Endothelial cell of umbilical vein (primary cell): Measurements from ENCODE around the gene LMF2. TPM values are rescaled to one million over a fixed set of nuclear protein-coding genes. Genes with fewer than 3 reads are reported as not detected.

Source experiments
- BruUV-seq: library from RNA; stranded (reverse); fragments of 400-500 nt; replicated peaks from 2 replicates; lab custom pipeline; 2021; lab: Mats Ljungman, UMichigan
- CTCF ChIA-PET: fragments of 300-600, 350-600 bp; sonication (Branson Sonifier 250); formaldehyde crosslinking; loops from one replicate; lab custom pipeline; 2021; ENCODE audit warnings: antibody characterized with exemption, inconsistent platforms; lab: Charles Lee
- POLR2A ChIA-PET: fragments of 300-600, 350-600 bp; sonication (Branson Sonifier 250); formaldehyde crosslinking; loops from one replicate; lab custom pipeline; 2021; ENCODE audit warnings: antibody characterized with exemption, inconsistent platforms; lab: Charles Lee
- DNase-seq: peaks from one replicate; pipeline ENCODE4 v3.0.0-alpha.2; 2011; ENCODE audit warnings: low read depth, low spot score
- FAIRE-seq: peaks from 2 replicates; lab custom pipeline; 2011; peaks lifted over from hg19 to GRCh38; lab: Jason Lieb, UNC
- H2AFZ ChIP-seq: 2 replicates; pipeline ENCODE4 v1.6.0; 2012; ENCODE audit warnings: low read depth, low read length, control low read depth, inconsistent platforms
- H3K27ac ChIP-seq: 2 replicates; pipeline ENCODE4 v1.5.1; 2011; ENCODE audit warnings: low read depth, mild to moderate bottlenecking, control low read depth, low read length, moderate library complexity; ENCODE audit not compliant: insufficient read depth
- H3K27me3 ChIP-seq, 2 experiments: 2 replicates each; pipeline versions ENCODE4 v1.6.0 to v1.6.1; 2011; ENCODE audit warnings: low read length in 2 of 2, mixed read lengths in 1 of 2; ENCODE audit not compliant: control insufficient read depth in 2 of 2, insufficient read depth in 2 of 2
- H3K36me3 ChIP-seq, 2 experiments: 2 replicates in 1 of 2; 3 replicates in 1 of 2; pipeline ENCODE4 v1.5.1; 2011; ENCODE audit warnings: low read length in 2 of 2, mild to moderate bottlenecking in 1 of 2, moderate library complexity in 1 of 2; ENCODE audit not compliant: control insufficient read depth in 2 of 2, insufficient read depth in 2 of 2; ENCODE audit errors: extremely low read depth in 1 of 2
- H3K4me1 ChIP-seq: 3 replicates; pipeline ENCODE4 v1.5.1; 2011; ENCODE audit warnings: mild to moderate bottlenecking, low read length; ENCODE audit not compliant: control insufficient read depth, insufficient read depth; ENCODE audit errors: extremely low read depth
- H3K4me2 ChIP-seq: 2 replicates; pipeline ENCODE4 v1.6.1; 2011; ENCODE audit warnings: low read length, control low read depth, mixed read lengths; ENCODE audit not compliant: insufficient read depth
- H3K4me3 ChIP-seq, 3 experiments: fragments of 200-600 bp in 1 of 3; sonication (generic), shearing (Covaris generic) in 1 of 3; replicated peaks in 1 of 3; 2 replicates each; pipeline ENCODE4 v1.5.1; 2011 to 2016; ENCODE audit warnings: control low read depth in 3 of 3, low read length in 3 of 3, mild to moderate bottlenecking in 2 of 3, inconsistent platforms in 1 of 3, low read depth in 1 of 3, moderate library complexity in 1 of 3; ENCODE audit not compliant: insufficient read depth in 1 of 3
- H3K79me2 ChIP-seq: 2 replicates; pipeline ENCODE4 v1.6.0; 2012; ENCODE audit warnings: low read length, inconsistent platforms; ENCODE audit not compliant: control insufficient read depth, insufficient read depth
- H3K9ac ChIP-seq: replicated peaks from 2 replicates; pipeline ENCODE3; 2011; ENCODE audit warnings: low read length, control low read depth; ENCODE audit not compliant: insufficient read depth; ENCODE audit errors: extremely low read depth
- H3K9me1 ChIP-seq: replicated peaks from 3 replicates; pipeline ENCODE4 v1.6.0; 2011; ENCODE audit warnings: mild to moderate bottlenecking, low read length; ENCODE audit not compliant: control insufficient read depth, insufficient read depth; ENCODE audit errors: extremely low read depth
- H3K9me3 ChIP-seq: replicated peaks from 2 replicates; pipeline ENCODE4 v1.5.1; 2012; ENCODE audit warnings: low read length, inconsistent platforms; ENCODE audit not compliant: control insufficient read depth, insufficient read depth
- H4K20me1 ChIP-seq: replicated peaks from 2 replicates; pipeline ENCODE3; 2011; ENCODE audit warnings: mild to moderate bottlenecking, low read length; ENCODE audit not compliant: control insufficient read depth, insufficient read depth; ENCODE audit errors: extremely low read depth
- JUN ChIP-seq: IDR thresholded peaks from 2 replicates; pipeline ENCODE4 v1.6.1; 2011; ENCODE audit warnings: borderline replicate concordance, low read depth; ENCODE audit not compliant: insufficient read length, insufficient read depth
- MYC ChIP-seq: IDR thresholded peaks from one replicate; pipeline ENCODE4 v1.6.1; 2011; ENCODE audit warnings: mild to moderate bottlenecking, low read depth, low read length
- dilution Hi-C: fragments of 300-500 bp; cut with MboI; formaldehyde crosslinking; loops from one replicate; pipeline ENCODE4 v1.15.0; 2019; ENCODE audit warnings: low sequenced_read_pairs; ENCODE audit not compliant: extremely low pct_ligation_motif_present
- intact Hi-C: fragments of 100-400 bp; cut with micrococcal nuclease; formaldehyde crosslinking; loops from one replicate; pipeline ENCODE4 v1.10.0; 2022
- polyA plus RNA-seq, 4 experiments: library from polyadenylated mRNA; depleted of rRNA in 3 of 4; stranded (reverse) in 3 of 4; unstranded in 1 of 4; fragments of >200 nt; gene quantifications; 2 replicates each; pipeline versions ENCODE4 v1.2.1 to v1.2.3, GENCODE V29; 2011 to 2012; ENCODE audit warnings: missing spikeins in 1 of 4
- total RNA-seq: library from RNA; stranded (reverse); gene quantifications from 2 replicates; pipeline ENCODE4 v1.2.3, GENCODE V29; 2021
- TF ChIP-seq, protein P1 (sequence below), 2 donors: IDR thresholded peaks; 1 replicate in 1 of 2; 2 replicates in 1 of 2; pipeline ENCODE4 v1.5.1; 2011; ENCODE audit warnings: low read length in 2 of 2, mild to moderate bottlenecking in 2 of 2, moderate library complexity in 2 of 2, control low read depth in 1 of 2, inconsistent platforms in 1 of 2, low read depth in 1 of 2; ENCODE audit not compliant: insufficient read depth in 1 of 2; ENCODE audit errors: extremely low read depth in 1 of 2

The LMF2 gene
- total and polyA plus RNA-seq, 2 donors (not counting 3 experiments of a cell fraction or from before 2014, with no cell fraction given): 89.7 to 112 TPM

GRCh38 chr22:50548921-50549790 is 41.7 kb upstream of the LMF2 start:
- Histone ChIP-seq H3K36me3 (no peaks in the 10 kb centered on the region), H3K27ac (no peak overlapping the region), H3K4me1 (no peaks in the 10 kb centered on the region), H3K4me2 (no peak overlapping the region), H4K20me1 (no peaks in the 10 kb centered on the region), H3K9me3 (no peaks in the 10 kb centered on the region), H3K9me1 (no peaks in the 10 kb centered on the region), H3K79me2 (no peaks in the 10 kb centered on the region), H3K4me3 (no peak overlapping the region), H2AFZ (no peak overlapping the region), H3K27me3 (peaks cover 29 to 43% of the 10 kb centered on the region in 2 experiments), H3K9ac (no peak overlapping the region)
- FAIRE-seq (no peak), DNase-seq (no peak)
- dilution Hi-C loops: no loop called here
- POLR2A ChIA-PET: no interaction called here
- TF ChIP-seq JUN: no peak
- no peak for TF ChIP-seq MYC
- TF ChIP-seq, protein P1, sequence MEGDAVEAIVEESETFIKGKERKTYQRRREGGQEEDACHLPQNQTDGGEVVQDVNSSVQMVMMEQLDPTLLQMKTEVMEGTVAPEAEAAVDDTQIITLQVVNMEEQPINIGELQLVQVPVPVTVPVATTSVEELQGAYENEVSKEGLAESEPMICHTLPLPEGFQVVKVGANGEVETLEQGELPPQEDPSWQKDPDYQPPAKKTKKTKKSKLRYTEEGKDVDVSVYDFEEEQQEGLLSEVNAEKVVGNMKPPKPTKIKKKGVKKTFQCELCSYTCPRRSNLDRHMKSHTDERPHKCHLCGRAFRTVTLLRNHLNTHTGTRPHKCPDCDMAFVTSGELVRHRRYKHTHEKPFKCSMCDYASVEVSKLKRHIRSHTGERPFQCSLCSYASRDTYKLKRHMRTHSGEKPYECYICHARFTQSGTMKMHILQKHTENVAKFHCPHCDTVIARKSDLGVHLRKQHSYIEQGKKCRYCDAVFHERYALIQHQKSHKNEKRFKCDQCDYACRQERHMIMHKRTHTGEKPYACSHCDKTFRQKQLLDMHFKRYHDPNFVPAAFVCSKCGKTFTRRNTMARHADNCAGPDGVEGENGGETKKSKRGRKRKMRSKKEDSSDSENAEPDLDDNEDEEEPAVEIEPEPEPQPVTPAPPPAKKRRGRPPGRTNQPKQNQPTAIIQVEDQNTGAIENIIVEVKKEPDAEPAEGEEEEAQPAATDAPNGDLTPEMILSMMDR (IDR thresholded peaks at IDR 0.05; ENCODE audit: extremely low read depth in 1 of 2, insufficient read depth in 1 of 2, low read depth in 1 of 2, low read length in 2 of 2): no peak
- intact Hi-C loops: no loop called here
- CTCF ChIA-PET: interaction anchor here (2.2 to 2.8 kb wide), 3 partner anchors 14 to 23 kb away, joined by 8 to 11 read pairs (median 9); partner anchors contain the start of genes SCO2 and SYCE3
- BruUV-seq: no TSS peak
